GM18519 (cell line): ENCODE results near the gene BAG2.

Source experiments
- ATAC-seq: cut with Tn5 transposase; IDR thresholded peaks from one replicate; pipeline ENCODE4 v1.9.1; 2021; ENCODE audit warnings: mild to moderate bottlenecking, moderate library complexity; ENCODE audit not compliant: unreplicated experiment, low FRiP score

Gene BAG2

DNA sequence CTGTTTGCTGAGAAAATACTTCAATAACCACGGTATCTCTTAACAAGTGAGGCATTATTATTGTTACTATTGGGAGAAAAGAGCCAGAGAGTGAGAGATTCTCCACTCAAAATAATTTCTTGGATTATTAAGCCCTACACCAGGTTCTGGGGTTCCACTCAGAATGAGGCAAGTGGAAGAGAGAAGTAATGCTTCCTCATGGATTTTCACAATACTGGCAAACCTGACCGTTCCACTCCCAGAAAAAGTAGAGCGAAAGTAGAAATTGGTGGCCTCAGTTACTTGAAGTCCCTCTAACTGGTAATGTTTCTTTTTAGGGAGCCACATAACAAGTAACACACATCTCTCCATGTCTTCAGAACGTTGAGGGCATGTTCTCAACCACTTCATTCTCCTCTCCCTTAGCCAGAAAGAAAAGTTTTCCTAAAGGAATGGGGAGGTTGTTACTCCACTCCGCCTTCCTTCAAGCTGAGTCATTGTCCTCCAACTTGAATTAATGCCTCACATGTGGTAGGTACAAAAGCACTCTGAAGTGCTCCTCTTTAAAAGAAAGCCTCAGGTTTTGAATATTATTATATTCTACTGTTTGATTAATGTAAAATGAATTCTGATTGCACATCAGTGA lies 1.9 kb downstream of the BAG2 start:
- ATAC-seq, result no peak

DNA sequence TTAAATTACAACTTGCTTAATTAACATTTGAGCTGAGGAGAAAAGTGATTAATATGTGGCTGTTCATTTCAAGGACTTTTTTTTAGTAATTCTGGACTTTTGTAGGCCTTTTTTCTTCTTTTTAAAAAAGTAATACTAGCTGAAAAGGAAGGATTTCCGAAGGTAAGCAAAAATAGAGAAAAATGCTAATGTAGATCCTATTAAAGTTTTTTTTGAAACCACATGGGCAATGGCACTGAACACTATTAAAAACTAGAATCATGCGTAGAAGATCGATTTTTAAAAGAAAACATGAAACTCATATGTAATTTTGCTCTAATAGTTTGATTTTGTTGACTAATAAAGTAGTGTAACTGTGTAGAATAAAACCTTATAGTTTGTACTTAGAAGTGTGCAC lies 2.4 kb downstream of the BAG2 start:
- ATAC-seq, result no peak

- no peak for ATAC-seq
Observed at GRCh38 chr6:57177545-57178265, 5.6 kb downstream of the BAG2 start.

- ATAC-seq, result no peak
Observed at GRCh38 chr6:57180596-57180995, 8.5 kb downstream of the BAG2 start.

DNA sequence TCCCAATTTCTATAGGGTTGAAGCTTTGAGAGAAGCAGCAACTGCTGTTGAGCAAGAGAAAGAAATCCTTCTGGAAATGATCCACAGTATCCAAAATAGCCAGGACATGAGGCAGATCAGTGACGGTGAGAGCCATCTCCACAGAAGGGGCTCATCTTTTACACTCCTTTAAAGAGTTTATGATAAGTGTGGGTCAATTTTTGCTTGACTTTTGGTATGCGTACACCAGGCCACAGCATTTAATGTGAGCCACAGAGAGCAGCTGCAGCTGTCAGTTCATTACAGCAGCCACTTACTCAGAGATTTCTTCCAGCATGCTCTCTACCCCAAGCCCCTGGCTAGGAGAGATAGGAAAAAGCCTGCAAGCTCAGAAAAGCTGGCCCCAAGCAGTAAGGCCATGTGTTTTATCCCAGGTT lies 9.9 kb downstream of the BAG2 start:
- no peak for ATAC-seq

DNA sequence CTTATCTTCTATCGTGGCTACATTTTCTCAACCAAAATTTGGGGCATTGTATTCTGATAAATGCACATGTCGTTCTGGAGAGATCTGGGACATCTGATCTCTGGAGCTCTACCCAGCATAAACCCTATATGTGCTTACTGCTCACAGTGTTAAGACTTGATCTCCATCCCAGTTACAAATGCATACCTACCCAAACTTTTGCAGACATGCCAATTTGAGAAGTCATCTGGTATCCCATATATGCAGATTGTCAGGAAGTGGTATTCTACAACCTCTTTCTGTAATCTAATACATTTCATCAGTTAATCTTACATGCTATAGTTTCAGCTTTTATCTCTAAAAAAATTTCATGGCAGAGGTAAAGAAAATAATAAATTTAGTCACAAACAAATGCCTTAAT lies 11.2 kb downstream of the BAG2 start:
- ATAC-seq, result no peak

- ATAC-seq, result no peak
Observed at GRCh38 chr6:57190140-57190539, 18.0 kb downstream of the BAG2 start.

DNA sequence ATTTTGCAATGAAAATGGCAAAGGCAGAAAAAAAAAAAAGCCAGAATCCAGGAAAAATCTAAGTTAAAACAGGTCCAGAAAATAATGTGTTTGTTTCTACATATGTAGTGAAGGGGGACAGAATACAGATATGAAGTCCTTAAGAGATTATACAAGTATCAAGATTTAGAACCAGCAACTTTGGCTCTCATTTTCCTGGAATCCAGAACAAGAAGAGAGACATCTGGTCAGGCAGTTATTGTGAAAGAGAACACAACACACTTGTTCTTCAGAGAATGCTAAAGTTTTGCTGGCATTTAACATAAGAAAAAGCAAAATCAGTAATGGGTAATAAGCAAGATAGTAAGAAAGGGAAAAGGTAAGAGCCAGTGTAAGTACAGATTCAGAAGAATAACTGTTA lies 21.1 kb downstream of the BAG2 start:
- ATAC-seq, result no peak

GRCh38 chr6:57195457-57195856 lies 23.3 kb downstream of the BAG2 start:
- ATAC-seq, result no peak

DNA sequence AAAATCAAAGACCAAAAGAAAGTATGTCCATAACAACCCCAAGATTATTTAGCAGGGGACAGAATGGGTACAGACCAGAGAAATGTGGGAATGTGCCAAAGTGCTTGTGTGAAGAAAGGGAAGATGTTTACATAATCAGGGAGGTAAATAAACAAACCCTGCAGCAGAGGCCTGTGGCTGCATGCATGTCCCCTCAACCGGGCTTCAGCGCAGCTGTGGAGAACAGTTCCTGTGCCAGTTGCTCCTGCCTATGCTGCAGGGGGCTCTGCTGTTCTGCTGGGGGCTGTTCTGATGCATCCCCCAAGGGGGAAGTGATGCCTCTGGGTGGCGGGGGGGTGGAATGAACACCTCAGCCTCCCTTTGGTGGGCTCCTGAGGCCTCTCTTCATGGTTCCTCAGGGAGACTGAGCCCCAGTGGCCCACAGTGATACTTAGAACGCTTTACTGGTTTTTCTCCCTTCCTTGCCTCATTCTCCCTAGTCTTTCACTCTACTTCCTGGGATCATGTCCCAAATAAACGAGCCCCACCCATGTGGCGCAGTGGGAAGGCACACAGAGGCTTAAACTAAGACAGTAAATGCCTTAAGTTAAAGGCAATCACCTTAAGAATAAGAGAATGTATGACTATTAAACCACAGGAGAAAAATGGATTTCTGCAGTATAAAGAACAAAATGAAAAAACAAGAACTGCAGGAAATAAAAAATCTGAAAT lies 27.0 kb downstream of the BAG2 start:
- no peak for ATAC-seq

DNA sequence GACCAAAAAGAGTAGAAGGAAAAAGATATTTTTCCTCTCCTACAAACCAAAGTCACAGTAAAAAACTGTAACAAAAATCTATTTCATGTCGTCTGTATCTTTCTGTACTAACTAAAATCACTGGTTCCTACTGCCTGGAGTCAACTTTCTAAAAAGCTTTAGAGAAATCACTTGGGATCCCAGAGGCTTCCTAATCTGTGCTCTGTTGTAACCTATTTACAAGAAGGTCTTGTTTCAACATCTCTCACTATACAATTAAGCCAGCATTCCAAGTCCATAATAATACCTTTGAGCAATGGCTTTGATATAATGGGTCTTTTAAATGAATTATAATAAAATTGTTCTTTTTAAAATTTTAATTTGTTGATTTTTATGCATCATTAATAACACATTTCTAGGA lies 29.6 kb downstream of the BAG2 start:
- no peak for ATAC-seq

DNA sequence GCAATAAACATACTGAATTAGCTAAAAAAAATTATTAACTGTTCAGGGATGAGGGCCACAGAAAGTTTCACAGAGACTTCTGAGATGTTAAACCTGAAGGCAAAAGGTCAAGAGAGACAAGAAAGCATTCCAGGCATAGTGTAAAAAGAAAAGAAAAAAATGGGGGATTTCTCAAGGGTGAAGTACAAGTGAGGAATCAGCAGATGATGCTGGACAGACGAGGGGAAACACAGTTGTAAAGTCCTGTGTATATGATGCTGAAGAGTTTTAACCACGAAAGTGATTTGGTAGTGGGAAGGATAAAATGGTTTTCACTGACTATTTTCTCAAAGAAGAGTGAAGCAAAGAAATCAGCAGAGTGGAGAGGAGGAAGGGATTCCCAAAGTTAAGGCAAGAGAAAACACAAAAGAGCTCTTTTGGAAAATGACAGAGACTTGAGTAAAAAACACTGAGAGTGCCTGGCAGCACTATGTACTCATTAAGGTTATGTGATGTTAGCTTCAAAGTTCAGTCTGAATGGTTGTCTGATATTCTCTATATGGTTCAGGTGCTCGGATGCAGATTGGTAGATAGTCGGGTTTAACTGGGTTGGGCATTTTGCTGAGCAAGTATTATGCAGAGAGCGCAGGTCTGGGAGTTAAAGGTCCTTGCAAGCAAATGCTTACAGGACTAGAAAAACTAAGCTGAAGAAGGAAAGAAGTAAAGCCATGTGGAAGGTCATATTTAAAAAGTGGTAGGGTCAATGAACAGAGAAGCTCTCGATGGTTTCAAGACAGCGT lies 33.6 kb downstream of the BAG2 start:
- no peak for ATAC-seq

GRCh38 chr6:57207141-57207540 lies 35.0 kb downstream of the BAG2 start:
- ATAC-seq, result no peak

GRCh38 chr6:57207872-57208271 lies 35.7 kb downstream of the BAG2 start:
- ATAC-seq, result no peak

DNA sequence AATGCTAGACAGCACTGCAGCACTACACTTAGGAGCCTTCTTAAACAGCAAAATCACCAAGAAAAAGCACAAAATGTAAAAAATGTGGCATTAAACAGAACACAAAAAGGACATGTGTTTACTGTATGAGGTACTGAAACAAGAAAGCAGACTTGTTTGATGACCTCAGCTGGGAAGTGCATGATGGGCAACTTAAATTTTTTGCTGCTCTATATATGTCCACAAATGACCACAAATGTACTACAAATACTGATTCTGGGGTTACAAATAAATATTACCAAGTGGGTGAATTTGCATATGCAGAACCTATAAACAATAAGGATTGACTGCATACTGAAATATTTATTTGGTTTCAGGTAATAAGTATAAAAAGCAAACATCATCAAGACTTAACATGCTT lies 36.9 kb downstream of the BAG2 start:
- ATAC-seq, result no peak

GRCh38 chr6:57210060-57210459 lies 37.9 kb downstream of the BAG2 start:
- no peak for ATAC-seq

DNA sequence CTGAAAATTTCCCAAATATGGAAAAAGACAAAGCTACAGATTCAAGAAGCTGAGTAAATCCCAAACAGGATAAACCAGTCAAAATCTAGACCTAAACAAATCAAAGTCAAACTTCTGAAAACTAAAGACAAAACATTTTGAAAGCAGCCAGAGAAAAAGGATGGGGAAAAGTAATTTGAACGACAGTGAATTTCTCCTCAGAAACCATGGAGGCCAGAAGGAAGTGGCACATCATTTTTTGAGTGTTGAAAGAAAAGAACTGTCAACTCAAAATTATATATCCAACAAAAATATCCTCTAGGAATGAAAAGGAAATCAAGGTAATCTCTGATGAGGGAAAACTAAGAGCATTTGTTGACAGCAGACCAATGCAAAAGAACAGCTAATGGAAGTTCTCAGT lies 43.1 kb downstream of the BAG2 start:
- ATAC-seq, result no peak

DNA sequence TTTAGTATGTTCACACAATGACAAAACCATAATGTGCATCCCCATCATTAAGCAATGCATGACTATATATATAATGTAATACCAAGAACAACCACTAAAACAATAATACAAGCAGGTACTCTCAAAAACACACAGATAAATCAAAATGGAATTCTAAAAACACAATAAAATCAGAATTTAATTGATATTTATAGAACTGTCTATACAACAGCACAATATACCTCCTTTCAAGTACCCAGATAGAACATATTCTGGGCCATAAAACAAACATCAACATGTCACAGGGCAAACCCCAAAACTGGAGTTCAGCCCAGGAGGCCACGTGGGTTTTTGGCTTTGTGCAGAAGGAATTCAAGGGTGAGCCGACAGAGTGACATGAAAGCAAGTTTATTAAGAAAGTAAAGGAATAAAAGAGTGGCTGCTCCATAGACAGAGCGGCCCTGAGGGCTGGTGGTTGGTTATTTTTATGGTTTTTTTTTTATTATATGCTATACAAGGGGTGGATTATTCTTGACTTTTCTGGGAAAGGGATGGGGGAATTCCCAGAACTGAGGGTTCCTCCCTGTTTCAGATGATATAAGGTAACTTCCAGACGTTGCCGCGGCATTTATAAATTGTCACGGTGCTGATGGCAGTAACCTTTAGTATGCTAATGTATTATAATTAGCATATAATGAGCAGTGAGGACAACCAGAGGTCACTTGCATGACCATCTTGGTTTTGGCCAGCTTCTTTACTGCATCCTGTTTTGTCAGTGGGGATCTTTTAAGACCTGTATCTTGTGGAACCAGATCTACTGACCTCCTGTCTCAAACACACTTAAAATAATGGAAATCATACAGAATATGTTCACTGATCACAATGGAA lies 44.3 kb downstream of the BAG2 start:
- ATAC-seq, result no peak

GRCh38 chr6:57217270-57217669 lies 45.1 kb downstream of the BAG2 start:
- ATAC-seq, result no peak

DNA sequence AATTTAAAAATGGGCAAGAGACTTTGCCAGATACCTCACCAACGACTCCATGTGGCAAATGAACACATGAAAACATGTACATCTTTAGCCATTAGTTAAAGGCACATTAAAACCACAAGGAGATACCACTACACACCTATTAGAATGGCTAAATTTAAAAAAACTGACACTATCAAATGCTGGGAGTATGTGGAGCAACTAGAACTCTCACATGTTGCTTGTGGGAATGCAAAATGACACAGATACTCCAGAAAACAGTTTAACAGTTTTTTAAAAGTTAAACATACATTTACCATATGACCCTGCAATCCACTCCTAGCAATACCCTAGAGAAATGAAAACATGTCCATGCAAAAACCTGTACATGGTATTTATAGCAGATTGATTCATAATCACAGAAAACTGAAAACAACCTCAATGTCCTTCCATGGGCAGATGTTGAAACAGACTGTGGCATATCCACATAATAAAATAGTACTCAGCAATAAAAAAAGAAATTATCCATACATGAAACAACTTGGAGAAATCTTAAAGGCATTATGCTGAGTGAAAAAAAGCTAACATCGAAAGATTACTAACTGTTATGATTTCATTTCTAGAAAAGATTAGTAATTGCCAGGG lies 48.1 kb downstream of the BAG2 start:
- ATAC-seq, result no peak
